SHP77 treated with DMSO at 0.1 percent for 48 hours (cell line): ENCODE measurements around the gene PTPRD.

Experiments
- DNase-seq: peaks from one replicate; lab custom pipeline; 2025; lab: John Stamatoyannopoulos, UW

PTPRD gene

DNA sequence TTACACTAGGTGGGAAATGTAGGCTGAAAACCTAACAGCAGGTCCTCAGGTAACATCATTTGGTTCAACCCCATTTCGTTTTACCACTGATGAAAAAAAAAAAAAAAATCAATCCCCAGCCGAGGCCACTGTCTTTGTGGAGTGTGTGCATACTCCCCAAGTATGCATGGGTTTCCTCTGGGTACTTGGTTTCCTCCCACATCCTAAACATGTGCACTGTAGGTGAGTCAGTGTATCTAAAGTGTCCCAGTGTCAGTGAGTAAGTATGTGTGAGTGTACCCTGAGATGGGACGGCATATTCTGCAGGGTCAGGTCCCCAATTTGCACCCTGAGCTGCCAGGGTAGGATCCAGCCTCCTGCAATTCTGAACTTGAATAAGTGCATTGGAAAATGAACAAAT lies 1846.7 kb downstream of the PTPRD start:
- no peak for DNase-seq

DNA sequence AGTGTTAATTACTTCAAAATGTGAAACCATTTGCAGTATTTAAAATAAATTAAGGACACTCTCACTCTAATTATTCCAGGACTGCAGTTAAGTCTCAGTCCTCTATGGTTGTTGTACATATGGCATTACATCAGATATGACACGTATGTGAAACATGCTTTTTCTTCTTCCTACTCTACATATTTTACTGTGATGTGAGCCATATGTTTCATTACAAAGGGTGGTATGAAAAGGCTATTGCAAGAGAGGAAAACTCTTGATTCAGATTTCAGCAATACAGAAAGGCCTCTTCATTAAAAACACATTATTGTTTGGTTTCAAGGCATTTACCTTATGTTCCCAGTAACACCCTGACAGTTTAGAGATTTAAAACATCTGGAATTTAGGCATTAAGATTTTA lies 1848.8 kb downstream of the PTPRD start:
- DNase-seq = no peak

DNA sequence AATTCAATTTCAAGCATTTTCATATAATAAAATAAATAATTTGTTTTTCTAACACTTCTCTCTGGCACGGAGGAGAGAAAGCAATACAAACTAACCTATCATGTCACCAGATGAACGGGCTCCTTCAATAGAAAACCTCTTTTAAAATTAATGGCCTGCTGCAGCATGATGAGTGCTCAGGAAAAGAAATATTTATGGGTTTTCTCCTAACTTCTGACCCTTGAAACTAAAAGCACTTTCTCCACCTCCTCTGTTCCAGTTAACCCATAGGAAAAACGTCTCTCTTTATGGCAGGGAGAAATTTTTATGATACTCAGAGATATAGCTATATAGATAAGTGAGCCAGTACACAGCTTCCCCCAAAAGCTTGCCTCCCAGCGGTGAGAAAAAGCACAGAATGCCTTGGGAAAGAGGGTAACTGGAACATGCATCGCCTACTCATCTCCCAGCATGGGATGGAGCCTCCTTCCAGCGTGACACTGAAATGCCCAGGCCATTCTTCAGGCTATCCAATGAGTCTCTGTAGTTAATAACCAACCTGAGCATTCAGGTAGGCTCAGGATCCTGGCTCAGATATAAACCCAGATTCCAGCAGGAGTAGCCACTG lies 1850.2 kb downstream of the PTPRD start:
- DNase-seq = no peak

DNA sequence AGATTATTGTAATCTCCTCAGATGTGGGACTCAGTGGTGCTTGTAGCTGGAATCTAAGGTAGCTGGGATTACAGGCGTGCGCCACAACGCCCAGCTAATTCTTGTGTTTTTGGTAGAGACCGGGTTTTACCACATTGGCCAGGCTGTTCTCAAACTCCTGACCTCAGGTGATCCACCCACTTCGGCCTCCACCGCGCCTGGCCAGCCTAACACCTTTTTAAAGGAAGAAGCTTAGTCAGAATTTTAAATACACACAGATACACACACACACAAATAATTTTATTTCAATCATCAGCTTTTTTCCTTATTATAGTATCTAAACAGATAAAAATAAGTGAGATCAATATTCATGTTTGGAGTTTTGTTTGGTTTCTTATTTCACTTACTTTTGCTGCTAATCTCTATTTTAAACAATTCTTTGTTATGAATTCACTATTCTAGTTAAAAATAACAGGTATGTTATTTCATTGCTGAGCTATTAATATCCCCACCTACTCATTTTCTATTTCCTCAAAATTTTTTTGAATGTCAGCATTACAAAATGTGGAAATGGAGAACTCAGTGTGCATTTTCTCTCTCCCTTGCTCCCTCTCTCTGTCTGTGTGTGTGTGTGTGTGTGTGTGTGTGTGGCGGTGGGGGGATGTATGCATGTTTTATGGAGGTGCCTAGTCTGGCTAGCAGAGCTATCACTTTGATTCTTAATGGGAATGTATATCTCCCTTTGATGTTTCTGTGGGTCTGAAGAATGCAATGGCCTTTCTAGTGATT lies 1852.6 kb downstream of the PTPRD start:
- no peak for DNase-seq

DNA sequence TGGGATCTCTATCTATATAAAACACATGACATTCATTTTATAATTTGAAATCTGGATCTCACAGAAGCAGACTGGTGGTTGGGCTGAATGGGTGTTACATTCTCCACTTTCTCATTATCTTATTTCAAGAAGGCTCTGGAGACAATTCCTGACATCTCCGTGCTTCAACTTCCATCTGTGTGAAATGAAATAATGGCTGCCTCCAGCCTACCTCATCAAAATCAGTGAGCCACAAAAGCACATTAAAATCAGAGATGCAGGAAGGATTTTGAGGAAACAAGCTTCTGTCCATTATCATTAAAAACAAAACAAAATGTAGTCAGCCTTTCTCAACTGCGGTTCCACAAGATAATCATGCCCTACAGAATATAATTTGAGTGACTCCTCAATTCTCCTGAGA lies 1854.9 kb downstream of the PTPRD start:
- no peak for DNase-seq

DNA sequence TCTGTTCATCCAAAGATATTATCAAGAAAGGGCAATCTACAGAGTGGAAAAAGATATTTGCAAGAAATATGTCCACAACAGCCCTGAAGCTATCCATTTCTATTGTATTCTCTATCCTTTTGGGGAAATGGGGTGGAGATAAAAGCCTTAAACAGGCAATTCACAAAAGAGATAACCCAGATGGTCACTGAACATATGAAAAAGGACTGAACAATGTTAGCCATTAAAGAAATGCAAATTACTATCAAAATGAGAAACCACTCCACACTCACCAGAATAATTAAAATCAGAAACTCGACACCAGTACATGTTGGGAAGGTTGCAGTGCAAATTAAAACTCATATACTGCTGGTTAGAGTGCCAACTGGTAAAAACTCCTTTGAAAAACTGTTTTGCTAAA lies 1858.1 kb downstream of the PTPRD start:
- no peak for DNase-seq

DNA sequence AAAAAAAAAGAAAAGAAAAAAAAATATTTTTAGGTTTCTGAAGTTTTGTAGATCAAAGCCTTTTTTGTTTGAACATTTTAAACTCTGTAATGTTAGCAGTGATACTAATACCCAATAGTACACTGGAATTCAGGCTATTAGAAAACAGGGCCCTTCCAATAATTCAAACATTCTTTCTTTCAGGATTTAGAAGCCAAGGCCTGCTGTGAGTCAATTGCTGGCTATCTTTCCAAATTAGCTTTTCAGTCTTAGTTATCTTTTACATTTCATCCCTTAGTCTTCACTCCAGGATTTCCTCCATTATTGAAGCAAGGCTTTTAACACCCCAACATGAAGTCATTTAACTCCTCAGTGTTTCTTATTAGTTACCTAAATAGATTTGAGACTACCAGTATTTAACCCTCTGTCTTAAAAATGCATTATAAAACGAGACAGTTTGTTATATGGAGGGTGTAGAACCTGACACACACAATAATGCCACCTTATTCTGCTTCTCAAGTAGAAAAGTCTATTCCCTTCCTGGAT lies 1861.3 kb downstream of the PTPRD start:
- DNase-seq = no peak

DNA sequence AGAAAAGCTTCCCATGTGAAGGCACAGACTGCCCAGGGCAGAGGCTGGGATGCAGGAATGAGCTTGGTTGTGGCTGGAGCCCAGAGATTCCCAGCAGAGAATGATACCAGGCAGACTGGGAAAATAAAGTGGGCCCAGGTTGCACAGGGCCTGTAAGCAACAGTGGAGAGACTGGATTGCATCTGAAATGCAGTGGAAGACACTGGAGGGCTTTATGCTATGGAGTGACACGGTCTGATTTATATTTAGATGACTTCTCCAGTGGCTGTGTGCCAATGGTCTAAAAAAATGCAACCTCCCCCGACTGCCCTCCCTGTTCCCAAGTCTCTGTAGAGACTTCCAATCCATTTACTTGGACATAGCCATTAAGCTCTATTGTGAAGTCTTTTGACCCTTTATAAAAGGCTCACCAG lies 1862.2 kb downstream of the PTPRD start:
- no peak for DNase-seq

DNA sequence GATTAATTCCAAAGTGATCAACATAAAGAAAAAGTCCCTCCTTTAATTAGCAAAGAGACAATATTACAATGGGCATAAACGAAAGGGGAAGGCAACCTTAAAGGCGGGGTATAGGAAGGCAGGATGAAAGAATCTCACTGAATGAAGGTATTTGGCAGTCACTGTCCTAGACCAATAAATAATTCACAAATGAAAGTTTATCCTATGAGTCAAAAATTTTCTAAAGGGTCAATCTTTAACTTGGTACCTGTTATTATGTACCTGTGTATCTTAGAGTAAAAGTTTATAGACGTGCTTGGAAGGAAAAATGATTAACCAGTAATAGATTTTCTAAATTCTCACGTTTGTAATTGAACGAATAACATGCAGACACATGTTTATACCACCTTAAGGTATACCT lies 1867.5 kb downstream of the PTPRD start:
- no peak for DNase-seq

DNA sequence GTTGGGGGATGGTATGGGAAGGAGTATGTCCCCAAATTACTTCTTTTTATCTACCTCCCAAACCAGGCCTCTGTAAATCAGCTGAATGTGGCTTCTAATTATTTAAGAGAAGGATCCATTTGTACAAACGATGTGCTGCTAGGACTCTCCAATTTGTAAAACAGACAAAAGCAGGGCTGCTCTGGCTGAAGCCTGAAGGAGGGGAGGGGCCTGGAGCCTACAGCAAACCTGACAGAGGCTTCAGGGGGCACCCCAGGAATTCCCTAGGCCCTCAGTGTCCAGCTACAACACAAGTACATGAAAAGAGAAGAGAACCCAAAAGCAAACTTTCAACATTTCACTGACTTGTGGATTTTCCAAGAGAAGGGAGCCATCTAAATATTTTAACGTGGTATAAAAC lies 1873.9 kb downstream of the PTPRD start:
- no peak for DNase-seq

DNA sequence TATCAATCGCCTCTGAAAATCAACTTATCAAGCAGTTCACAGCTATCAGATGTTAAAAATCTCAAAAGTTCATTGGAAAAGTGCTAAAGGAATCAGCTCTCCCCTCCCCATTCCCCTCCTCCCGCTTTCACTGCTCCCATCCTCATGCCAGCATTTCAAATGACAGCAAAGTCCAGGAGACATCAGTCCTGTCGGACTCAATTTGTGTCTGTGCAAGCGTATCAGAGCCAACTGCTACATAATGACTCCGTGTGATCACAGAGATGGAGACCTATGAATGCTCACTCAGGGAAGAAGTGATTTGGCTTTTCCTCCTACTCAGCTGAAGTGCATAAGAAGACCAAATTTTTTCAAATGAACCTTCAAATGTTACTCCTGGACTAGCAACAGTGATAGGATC lies 1876.0 kb downstream of the PTPRD start:
- no peak for DNase-seq

DNA sequence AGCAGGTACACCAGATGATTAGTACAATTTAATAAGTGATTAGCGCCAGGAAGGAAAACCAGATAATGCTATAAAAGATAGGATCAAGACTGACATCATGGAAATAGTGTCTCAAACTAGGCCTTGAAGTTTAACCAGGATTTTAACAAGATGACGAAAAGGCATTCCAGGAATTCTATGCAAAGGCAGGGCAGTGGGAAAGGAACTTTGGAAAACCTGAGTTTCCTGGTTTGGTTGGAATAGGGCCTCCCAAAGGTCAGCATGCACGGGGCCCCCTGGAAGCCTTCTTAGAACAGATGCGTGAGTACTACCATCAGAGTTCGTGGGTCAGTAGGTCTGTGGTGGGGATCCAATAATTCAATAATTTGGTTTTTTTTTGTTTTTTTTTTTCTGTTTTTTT lies 1878.0 kb downstream of the PTPRD start:
- DNase-seq = no peak

DNA sequence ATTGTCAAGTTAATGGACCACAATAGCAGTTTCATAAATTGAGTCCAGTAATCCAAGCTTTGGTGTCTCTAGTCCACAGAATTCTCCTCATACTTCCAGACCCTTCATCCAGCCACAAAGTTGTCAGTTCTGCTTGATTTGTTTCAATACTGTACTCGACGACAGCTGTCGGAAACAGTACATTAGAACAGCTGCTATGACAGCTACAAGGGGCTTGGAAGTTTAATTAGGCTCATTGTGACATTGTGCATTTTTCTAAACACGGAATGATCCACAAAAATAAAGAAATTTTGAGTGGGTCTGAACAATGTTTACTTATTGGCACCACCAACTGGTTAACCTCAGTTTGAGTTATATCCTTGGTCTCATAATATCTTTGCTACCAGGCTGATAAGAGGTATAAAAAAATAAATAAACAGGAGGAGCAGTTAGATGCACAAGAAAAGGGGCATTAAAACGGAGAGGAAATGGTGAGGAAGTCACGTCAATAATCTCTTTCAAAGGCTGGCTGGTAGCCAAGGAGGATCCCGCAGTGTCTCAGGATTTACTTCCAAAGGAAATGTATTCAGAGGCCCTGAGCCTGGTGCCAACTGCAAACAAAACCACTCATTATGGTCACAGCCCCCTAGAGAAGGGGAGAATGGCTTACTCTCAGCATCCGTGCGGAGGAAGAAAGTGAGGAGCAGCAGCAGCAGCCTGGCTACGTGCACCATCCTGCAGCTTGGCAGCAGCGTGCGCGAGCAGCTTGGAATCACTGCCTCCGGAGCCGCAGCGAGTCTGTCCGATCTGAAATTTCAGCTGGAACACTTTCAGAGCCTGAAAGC lies 1879.5 kb downstream of the PTPRD start:
- DNase-seq = peak; percentile 6

DNA sequence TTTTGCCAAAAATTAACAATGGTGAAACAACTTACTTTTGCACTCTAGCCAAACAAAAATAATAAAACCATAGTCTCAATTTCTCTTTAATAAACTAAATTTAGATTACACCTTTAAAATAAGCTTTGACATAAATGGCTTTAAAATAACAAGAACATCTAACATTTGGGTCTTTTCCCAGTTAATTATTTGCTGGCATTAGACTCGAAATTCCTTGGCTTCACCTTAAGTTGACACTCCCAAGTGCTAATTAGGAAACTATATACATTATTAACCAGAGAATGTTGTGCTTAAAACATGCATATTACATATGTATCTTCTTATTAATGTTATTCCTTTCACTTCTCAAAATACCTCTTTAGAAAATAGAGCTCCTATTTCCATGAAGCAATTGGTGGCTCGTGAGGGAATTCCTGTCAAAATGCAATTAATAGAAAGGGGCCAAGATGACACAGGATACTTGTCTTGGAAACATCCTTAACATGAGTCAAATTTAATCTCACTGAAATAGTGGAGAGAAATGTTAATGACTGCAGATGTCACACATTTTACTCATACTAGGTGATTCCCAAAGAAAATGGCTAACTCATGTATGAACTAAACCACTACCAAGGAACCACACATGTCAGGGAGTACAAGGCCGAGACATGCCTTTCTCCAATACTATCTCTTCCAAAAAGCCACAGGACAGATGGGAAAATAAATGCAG lies 1880.3 kb downstream of the PTPRD start:
- no peak for DNase-seq

DNA sequence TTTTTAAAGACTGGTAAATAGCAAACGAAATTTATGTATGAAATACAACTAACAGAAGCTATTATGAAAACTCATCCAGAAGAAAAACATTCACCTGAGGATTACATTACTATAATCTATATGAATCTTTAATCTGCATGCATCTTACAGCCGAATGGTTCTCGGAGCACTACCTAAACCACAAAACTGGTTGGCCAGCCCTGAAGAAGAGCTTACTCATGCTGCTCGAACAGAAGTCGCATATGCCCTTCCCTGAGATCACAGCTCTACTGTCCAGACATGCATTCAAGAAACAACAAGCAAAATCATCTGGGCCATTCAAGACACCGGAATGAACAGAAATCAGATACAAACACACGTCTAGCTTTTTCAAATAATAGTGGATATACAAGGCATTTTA lies 1882.2 kb downstream of the PTPRD start:
- DNase-seq = no peak

DNA sequence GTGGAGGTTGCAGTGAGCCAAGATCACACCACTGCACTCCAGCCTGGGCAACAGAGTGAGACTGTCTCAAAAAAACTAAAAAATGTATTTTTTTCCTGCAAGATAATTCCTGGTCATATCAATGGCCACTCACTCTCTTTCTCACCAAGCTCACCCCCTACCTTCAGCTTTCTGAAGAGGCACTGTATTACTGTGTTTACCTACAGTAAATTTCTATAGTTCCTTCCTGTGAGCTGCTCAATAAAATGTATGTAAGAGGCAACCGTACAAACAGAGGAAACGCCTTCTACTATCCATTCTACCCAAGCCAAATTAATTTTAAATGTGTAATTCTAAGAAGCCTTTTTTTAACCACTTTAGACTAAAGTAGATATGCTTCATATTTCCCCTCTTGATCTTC lies 1883.9 kb downstream of the PTPRD start:
- no peak for DNase-seq

DNA sequence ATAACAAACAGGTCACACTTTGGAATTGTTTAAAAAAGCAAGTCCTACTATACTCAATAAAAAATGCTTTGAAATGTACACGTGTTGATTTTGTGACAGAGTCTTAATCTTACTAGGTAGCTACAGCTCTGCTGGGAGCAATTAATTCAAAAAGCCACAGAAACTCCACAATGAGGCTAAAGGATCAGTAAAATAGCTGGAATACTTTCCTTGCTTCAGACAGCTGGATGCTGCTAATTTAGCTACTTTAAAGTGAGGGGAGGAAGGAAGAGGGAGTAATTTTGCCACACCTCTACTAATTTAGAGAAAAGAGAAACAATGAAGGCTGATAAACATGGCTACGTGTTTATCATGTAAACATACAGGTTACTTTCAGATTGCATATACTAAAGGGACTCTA lies 1885.6 kb downstream of the PTPRD start:
- no peak for DNase-seq

DNA sequence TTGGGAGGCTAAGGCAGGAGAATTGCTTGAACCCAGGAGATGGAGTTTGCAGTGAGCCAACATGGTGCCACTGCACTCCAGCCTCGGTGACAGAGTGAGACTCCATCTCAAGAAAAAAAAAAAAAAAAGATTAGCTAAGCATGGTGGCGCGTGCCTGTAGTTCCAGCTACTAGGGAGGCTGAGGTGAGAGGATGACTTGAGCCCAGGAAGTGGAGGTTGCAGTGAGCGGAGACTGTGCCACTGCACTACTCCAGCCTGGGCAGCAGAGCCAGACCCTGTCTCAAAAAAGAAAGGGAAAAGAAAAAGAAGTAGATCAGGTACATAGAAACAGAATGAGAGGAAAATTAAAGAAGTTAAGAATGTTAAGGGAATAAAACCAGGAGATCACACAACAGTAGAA lies 1886.1 kb downstream of the PTPRD start:
- no peak for DNase-seq

DNA sequence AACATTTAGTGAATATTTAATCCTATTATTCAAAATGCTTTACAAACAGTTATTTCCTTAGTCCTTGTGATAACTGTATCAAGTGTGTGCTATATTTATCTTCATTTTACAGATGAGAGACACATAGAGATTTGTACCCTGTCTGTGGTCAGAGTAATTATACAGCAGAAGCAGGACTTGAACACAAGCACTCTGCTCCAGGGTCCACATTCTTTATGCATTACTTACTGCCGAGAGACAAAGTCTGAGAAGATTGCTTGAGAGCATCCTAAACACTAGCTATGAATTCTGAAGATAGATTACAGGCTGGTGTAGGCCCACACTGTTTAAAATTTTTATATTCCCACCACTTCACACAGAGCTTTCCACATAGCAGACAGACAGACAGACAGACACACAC lies 1887.2 kb downstream of the PTPRD start:
- DNase-seq = no peak

DNA sequence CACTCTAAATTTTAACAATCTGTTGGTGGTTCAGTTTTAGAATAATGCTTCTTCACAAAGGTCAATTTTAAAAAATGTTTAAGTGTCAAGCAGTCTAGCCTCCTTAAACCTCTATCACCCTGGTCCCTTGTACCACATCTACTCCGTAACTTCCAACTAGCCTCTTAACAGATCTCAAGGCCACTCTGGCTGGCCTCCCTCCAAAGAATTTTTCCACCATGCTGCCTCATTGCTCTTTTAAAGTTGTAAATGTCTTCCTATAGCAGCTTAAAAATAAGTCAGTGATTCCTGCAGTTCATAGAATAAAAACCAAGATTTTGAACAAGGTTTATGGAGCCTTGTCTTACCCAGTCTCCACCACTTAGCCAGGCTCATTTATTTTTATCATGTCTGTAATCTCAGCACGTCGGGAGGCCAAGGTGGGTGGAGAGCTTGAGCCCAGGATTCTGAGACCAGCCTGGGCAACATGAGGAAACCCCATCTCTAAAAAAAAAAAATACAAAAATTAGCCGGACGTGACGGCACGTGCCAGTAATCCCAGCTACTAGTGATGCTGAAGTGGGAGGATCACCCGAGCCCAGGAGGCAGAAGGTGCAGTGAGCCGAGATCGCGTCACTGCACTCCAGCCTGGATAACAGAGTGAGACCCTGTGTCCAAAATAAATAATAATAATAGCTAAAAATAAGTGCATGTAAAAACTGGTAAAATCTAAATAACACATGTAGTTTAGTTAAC lies 1888.4 kb downstream of the PTPRD start:
- DNase-seq = no peak

DNA sequence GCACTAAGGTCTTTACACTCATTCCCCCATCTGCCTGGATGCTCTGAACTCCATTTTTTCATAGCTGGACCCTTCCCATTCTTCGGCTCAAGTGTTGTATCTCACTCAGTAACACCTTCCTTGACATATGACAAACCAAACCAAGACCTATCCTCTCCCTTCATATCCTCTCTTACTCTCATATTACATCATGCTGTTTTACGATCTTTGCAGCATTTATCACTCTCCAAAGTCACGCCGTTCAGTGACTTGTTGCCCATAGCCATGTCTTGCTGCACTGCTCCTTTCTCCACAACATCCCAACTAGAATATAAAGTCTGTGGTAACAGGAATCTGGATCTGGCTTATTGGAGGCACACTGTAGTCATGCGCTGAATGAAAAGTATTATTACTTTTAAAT lies 1889.6 kb downstream of the PTPRD start:
- no peak for DNase-seq
